Activated naive CD4-positive, alpha-beta T cell treated with anti-CD3 and anti-CD28 coated beads, Interleukin-2, amount 50 U/mL, for 16 hours (primary cell): ENCODE measurements around the gene RXFP1.

Experiments used
- DNase-seq: peaks from one replicate; pipeline ENCODE4 v3.0.0-alpha.2; 2020

Gene RXFP1

GRCh38 chr4:158543191-158543590, 21.5 kb downstream of the RXFP1 start:
- DNase-seq: no peak

GRCh38 chr4:158544141-158544540, 22.5 kb downstream of the RXFP1 start:
- DNase-seq: no peak

- no peak for DNase-seq
Observed at GRCh38 chr4:158553364-158553763, 31.7 kb downstream of the RXFP1 start.

DNA sequence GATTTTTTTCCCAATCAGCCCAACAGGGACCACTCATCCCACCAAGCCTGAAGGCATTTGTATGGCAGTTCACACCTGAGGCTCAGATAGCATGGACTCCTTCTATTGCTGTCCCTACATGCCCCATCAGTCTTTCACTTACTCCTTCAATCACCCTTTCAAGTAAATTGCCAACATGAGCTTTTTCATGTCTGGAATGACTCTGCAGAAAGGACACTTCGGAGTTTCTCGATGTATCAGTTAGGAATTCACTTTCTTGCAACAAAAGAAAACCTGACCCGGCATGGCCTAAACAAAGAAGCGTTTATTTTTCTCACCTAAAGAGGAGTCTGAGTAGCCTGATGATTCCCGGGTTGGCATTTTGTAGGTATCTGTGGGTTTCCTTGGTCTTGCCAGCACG, 38.6 kb downstream of the RXFP1 start:
- DNase-seq: no peak

DNA sequence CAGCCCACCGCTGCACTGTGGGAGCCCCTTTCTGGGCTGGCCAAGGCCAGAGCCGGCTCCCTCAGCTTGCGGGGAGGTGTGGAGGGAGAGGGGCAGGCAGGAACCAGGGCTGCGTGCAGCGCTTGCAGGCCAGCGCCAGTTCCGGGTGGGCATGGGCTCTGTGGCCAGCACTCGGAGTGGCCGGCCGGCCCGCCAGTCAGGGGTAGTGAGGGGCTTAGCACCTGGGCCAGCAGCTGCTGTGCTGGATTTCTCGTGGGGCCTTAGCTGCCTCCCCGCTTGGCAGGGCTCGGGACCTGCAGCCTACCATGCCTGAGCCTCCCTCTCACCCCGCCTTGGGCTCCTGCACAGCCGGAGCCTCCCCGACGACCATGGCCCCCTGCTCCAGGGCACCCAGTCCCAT, 45.2 kb downstream of the RXFP1 start:
- DNase-seq: no peak

GRCh38 chr4:158571736-158572135, 50.1 kb downstream of the RXFP1 start:
- no peak for DNase-seq

DNA sequence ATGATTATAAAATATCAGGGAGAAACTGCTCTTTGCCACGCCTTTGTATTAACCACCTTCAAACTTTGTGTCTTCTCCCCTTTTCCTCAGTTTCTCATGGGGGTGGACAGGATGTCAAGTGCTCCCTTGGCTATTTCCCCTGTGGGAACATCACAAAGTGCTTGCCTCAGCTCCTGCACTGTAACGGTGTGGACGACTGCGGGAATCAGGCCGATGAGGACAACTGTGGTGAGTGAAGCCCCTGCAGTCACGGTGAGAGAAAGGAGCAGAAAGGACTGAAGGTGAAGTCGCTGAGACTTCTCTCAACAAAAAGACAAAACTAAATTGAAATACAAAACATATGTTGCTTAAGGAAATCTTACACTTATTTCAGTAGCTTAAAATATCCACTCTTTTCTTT, 50.9 kb downstream of the RXFP1 start:
- no peak for DNase-seq

GRCh38 chr4:158578476-158578875, 56.8 kb downstream of the RXFP1 start:
- DNase-seq: no peak

GRCh38 chr4:158580064-158580463, 58.4 kb downstream of the RXFP1 start:
- DNase-seq: no peak

DNA sequence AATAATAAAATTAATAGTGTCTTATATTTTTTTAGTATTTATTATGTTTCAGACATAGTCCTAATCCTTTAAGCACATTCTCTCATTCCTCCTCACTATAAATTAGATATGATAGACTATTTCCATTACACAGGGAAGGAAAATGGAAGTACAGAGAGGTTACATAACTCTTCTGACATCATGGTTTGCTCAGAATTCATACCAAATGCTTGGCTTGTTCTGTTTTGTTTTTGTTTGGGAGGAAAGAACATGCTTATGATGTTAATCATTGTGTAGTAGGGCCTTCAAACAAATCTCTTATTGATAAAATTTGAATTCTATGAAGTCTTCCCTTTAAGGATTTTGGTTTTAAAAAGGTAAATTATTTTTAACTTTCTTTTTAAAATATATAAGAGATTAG, 59.5 kb downstream of the RXFP1 start:
- DNase-seq: no peak

- no peak for DNase-seq
Observed at GRCh38 chr4:158586881-158587280, 65.2 kb downstream of the RXFP1 start.

DNA sequence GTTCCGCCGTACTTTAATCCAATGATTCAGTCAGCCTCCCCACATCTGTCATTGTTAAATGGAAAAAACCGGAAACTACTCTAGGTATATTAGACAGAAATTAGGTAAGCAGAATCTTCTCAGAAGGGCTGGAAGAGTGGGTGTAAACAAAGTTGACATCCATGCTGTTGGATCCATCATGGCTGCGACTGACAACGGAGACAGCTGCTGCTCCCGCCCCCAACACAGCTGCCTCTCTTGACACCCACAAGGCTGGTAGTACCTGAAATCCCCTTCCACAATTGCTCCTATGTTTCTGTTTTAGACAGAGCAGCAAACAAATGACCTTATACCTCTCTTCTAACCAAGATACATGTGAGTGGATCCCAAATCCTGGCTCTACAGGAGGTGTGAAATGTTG, 66.6 kb downstream of the RXFP1 start:
- DNase-seq: no peak

GRCh38 chr4:158588777-158589176, 67.1 kb downstream of the RXFP1 start:
- DNase-seq: no peak

DNA sequence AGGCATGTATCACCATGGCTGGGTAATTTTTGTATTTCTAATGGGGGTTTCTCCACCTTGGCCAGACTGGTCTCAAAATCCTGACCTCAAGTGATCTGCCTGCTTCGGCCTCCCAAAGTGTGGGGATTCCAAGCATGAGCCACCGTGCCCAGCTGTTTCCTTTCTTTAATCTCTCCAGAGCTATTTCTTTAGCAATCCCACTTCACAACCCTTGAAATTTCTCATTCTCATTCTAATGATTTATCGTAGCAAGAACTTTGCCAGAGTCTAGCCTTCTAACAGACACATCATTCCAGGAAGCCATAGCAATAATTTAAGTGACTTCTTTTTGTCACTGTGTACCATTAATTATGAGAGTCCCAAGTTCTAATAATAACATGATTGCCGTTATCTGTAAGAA, 68.6 kb downstream of the RXFP1 start:
- no peak for DNase-seq

- DNase-seq: no peak
Observed at GRCh38 chr4:158590824-158591223, 69.1 kb downstream of the RXFP1 start.

GRCh38 chr4:158597879-158598596, 76.4 kb downstream of the RXFP1 start:
- no peak for DNase-seq

GRCh38 chr4:158599150-158599549, 77.5 kb downstream of the RXFP1 start:
- DNase-seq: no peak

DNA sequence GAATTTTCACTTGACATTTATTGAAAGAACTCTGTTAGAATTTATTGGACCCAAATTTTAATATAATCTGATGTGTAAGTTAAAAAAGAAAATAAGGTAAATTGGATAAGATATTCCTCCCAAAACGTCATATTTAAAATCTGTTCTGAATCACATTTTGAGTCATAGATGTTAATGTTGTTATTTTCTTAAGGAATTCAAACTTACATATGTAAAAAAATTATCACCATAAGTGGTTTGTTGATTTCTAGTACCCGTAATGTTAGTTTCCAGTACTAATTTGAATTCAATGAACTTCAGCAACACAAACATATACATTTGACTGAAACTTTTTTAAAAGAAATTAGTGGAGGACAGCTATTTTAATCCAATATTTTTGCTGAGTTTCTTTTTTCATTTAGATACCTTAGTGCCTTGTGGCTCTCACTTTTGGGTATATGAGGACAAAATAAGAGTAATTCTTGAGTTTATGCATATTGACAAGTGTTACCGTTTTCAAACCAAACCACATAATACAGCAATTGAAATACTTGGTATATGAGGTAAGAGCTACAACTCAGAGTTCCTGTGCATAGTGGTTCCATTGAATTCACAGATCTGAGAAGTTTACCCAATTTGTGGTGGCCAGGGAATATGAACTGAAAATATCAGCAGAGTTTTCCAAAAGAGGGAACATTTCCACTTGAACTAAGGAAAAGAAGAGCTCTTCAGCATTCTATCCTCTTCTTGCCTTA, 78.2 kb downstream of the RXFP1 start:
- DNase-seq: no peak

- no peak for DNase-seq
Observed at GRCh38 chr4:158604369-158604768, 82.7 kb downstream of the RXFP1 start.

GRCh38 chr4:158605393-158605792, 83.7 kb downstream of the RXFP1 start:
- no peak for DNase-seq

GRCh38 chr4:158606969-158607368, 85.3 kb downstream of the RXFP1 start:
- DNase-seq: no peak

DNA sequence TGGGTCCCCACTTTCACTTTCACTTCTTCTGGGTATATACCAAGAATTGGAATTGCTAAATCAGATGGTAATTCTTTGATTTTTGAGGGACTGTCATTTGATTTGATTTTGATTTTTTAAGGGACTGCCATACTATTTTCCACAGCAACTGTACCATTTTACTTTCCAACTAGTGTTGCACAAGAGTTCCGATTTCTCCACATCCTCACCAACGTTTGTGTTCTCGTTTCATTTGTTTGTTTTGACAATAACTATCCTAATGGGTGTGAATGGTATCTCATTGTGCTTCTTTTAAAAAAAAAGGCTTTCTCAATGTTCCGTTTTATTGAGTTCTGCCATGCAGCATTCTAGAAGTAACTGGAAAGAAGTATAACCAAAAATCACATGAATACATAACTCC, 87.4 kb downstream of the RXFP1 start:
- DNase-seq: no peak

DNA sequence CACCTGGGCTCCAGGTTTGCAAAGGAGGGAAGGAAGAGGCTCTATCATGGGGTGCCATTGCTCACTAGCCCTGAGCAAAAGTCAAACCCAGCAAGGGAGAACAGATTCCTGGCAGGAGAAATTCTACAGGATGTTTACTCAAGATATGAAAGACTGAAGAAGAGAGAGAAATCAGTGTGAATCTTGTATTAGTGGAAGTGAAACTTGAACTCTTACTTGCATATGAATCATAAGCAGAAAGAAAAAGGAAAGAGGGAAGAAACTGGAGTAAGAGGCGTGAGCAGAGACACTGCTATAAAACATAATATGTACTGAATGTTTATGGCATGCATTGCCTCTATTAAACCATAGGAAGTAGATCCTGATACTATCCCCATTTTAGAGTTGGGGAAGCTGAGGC, 89.1 kb downstream of the RXFP1 start:
- no peak for DNase-seq

GRCh38 chr4:158613046-158613445, 91.4 kb downstream of the RXFP1 start:
- no peak for DNase-seq

- DNase-seq: no peak
Observed at GRCh38 chr4:158617956-158618355, 96.3 kb downstream of the RXFP1 start.
